Measurements from ENCODE around the gene CASZ1.

DNA sequence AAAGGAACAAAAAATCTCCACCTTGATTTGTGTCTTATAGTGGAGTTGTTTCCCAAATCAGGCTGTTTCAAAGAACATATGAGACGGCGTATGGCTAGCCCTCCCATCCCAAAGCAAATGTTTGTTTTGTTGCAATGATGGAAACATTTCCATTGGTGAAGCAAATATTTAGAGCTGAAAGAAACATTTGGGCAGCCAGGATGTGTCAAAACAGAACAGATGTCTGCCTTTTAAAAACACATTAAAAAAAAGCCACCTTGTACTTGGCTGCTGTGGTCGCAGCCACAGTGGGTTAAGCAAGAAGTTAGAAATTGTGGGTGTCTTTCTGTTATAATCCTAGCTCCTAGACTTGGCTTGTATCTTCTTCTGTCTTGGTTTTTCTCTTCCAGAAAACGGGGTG is 205.4 kb downstream of the CASZ1 start:
- TF ChIP-seq EZH2 (IDR thresholded peaks at IDR 0.05; ENCODE audit: borderline replicate concordance) (no peak), CTCF (IDR thresholded peaks at IDR 0.05; ENCODE audit: poor library complexity) (no peak)

Measured in hepatocyte (in vitro differentiated cells).